CD4-positive, alpha-beta T cell (primary cell): Measurements from ENCODE around the gene SIL1. TPM values are rescaled to one million over a fixed set of nuclear protein-coding genes. Genes with fewer than 3 reads are reported as not detected.

Experiments
- ATAC-seq: fragments of 200-7000 bp; cut with Tn5 transposase; one replicate; pipeline ENCODE4 v1.10.0; 2022; ENCODE audit warnings: mild to moderate bottlenecking; ENCODE audit not compliant: poor library complexity
- CTCF ChIA-PET: fragments of 350-600 bp; sonication (Branson Sonifier 250); formaldehyde crosslinking; loops from one replicate; lab custom pipeline; 2021; ENCODE audit warnings: antibody characterized with exemption, inconsistent platforms; lab: Charles Lee
- POLR2A ChIA-PET: fragments of 350-600 bp; sonication (Branson Sonifier 250); formaldehyde crosslinking; loops from one replicate; lab custom pipeline; 2021; ENCODE audit warnings: antibody characterized with exemption, inconsistent platforms; lab: Charles Lee
- DNase-seq, 14 experiments: peaks; one replicate each; pipeline ENCODE4 v3.0.0-alpha.2; 2013 to 2020; ENCODE audit warnings: mixed read lengths in 2 of 14
- H3K27ac ChIP-seq, 2 donors: one replicate each; pipeline versions ENCODE4 v1.5.1 to v1.7.0; 2013; ENCODE audit warnings: low read length in 2 of 2, low read depth in 1 of 2, mild to moderate bottlenecking in 1 of 2
- H3K27me3 ChIP-seq, 2 experiments: 1 replicate in 1 of 2; 2 replicates in 1 of 2; pipeline versions ENCODE4 v1.6.1 to v1.7.0; 2013; ENCODE audit warnings: low read length in 2 of 2, control low read depth in 1 of 2, mild to moderate bottlenecking in 1 of 2, moderate library complexity in 1 of 2; ENCODE audit not compliant: insufficient read depth in 2 of 2, control insufficient read depth in 1 of 2
- H3K36me3 ChIP-seq: one replicate; pipeline ENCODE4 v1.6.1; 2013; ENCODE audit warnings: low read length, control low read depth; ENCODE audit not compliant: insufficient read depth
- H3K4me1 ChIP-seq: one replicate; pipeline ENCODE4 v1.6.1; 2013; ENCODE audit warnings: low read length, control low read depth; ENCODE audit not compliant: insufficient read depth
- H3K4me3 ChIP-seq: one replicate; pipeline ENCODE4 v1.5.1; 2013; ENCODE audit warnings: mild to moderate bottlenecking, low read length, moderate library complexity
- H3K9me3 ChIP-seq, 2 experiments: 1 replicate in 1 of 2; 2 replicates in 1 of 2; pipeline versions ENCODE4 v1.6.1 to v1.7.0; 2013; ENCODE audit warnings: low read length in 2 of 2, mild to moderate bottlenecking in 2 of 2, control low read depth in 1 of 2, moderate library complexity in 1 of 2; ENCODE audit not compliant: control insufficient read depth in 1 of 2, insufficient read depth in 1 of 2
- H3K27ac Mint-ChIP-seq: one replicate; pipeline ENCODE4 v1.8.0; 2020; ENCODE audit warnings: mixed read lengths
- H3K27me3 Mint-ChIP-seq: one replicate; pipeline ENCODE4 v1.8.0; 2021; ENCODE audit warnings: mixed read lengths
- H3K36me3 Mint-ChIP-seq: one replicate; pipeline ENCODE4 v1.8.0; 2021; ENCODE audit warnings: low read depth, mixed read lengths
- H3K4me1 Mint-ChIP-seq: one replicate; pipeline ENCODE4 v1.8.0; 2021; ENCODE audit warnings: low read depth, mixed read lengths
- H3K4me3 Mint-ChIP-seq: one replicate; pipeline ENCODE4 v1.8.0; 2020; ENCODE audit warnings: mild to moderate bottlenecking, mixed read lengths
- H3K9me3 Mint-ChIP-seq: one replicate; pipeline ENCODE4 v1.8.0; 2020; ENCODE audit warnings: mixed read lengths
- CTCF ChIP-seq: fragments of 200-600 bp; IDR thresholded peaks from one replicate; pipeline ENCODE4 v1.8.0; 2022; ENCODE audit warnings: antibody characterized with exemption, mild to moderate bottlenecking
- intact Hi-C, 2 experiments: fragments of 100-400 bp; cut with DNase I in 1 of 2; cut with micrococcal nuclease in 1 of 2; formaldehyde crosslinking; loops; one replicate each; pipeline versions ENCODE4 v1.15.1 to v1.9.0; 2023 to 2025; cut with DNase I, micrococcal nuclease
- total RNA-seq, 174 experiments: library from RNA in 2 of 174; stranded (reverse) in 2 of 174; gene quantifications; one replicate each; pipeline ENCODE4 v1.2.3 and lab custom pipeline; 2021 to 2026

Gene SIL1
- total RNA-seq, 2 experiments from 2014 or later: 5.6 to 9.2 TPM

DNA sequence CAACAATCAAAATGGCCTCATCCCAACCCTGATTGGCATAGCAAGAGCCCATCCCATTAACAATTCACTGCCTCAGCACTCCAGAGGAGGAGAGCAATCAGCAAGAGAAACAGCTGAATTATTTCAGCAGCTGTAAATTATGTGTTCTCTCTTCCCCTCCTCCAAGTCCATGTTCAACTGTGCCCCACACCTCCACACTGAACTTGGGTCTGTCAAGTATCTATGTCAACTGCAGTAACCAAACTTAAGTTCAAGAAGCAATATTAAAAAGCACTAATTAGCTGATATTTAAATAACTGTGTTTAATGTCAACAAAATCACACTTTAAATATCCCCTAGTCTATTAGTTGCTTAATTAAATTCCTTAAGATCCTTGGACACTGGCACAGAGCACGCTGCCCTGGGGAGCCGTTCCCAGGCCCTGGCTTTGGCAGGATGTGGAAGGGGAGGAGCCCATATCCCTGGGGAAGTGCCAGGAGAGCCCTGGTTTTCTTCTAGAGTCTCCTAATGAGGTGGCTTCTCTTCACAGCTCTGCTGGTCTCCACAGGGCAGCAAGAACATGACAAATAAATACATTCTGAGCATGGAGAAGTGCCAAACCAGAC lies 50.6 kb downstream of the SIL1 start:
- Mint-ChIP-seq H3K27ac (no peak overlapping the region), H3K27me3 (no peaks in the 10 kb centered on the region), H3K4me3 (no peak overlapping the region), H3K36me3 (no peaks in the 10 kb centered on the region), H3K9me3 (no peaks in the 10 kb centered on the region), H3K4me1 (no peaks in the 10 kb centered on the region)
- ChIA-PET POLR2A (no interaction called here), CTCF (interaction anchor here (1.0 kb wide), 1 partner anchor 14 kb away, joined by 3 read pairs; no protein-coding TSS in a partner anchor)
- no peak for ATAC-seq
- H3K27me3 ChIP-seq: no peaks in the 10 kb centered on the region
- H3K4me1 ChIP-seq: no peaks in the 10 kb centered on the region
- no peak overlapping the region for H3K27ac ChIP-seq
- no peak for TF ChIP-seq CTCF
- H3K4me3 ChIP-seq: no peak overlapping the region
- H3K9me3 ChIP-seq: no peaks in the 10 kb centered on the region
- DNase-seq: no peak
- no peaks in the 10 kb centered on the region for H3K36me3 ChIP-seq
- intact Hi-C loops: no loop called here

- Histone ChIP-seq H3K27ac (no peak overlapping the region), H3K9me3 (no peaks in the 10 kb centered on the region), H3K36me3 (no peaks in the 10 kb centered on the region), H3K27me3 (no peaks in the 10 kb centered on the region), H3K4me1 (no peaks in the 10 kb centered on the region), H3K4me3 (no peak overlapping the region)
- no peak overlapping the region for H3K4me3 Mint-ChIP-seq
- DNase-seq (no peak), ATAC-seq (no peak)
- H3K9me3 Mint-ChIP-seq: no peaks in the 10 kb centered on the region
- no peaks in the 10 kb centered on the region for H3K27me3 Mint-ChIP-seq
- H3K4me1 Mint-ChIP-seq: no peaks in the 10 kb centered on the region
- H3K36me3 Mint-ChIP-seq: no peaks in the 10 kb centered on the region
- CTCF ChIA-PET: interaction anchor here (1.0 kb wide), 1 partner anchor 15 kb away, joined by 3 read pairs; no protein-coding TSS in a partner anchor
- H3K27ac Mint-ChIP-seq: no peak overlapping the region
- intact Hi-C loops: no loop called here
- no peak for TF ChIP-seq CTCF
- POLR2A ChIA-PET: no interaction called here
These were observed 51.2 kb downstream of the SIL1 start for GRCh38 chr5:139146809-139147482.

- ChIA-PET POLR2A (no interaction called here), CTCF (interaction anchor here (1.0 kb wide), 1 partner anchor 86 kb away, joined by 3 read pairs; no protein-coding TSS in a partner anchor)
- intact Hi-C loops: no loop called here
- Mint-ChIP-seq H3K4me1 (no peaks in the 10 kb centered on the region), H3K36me3 (no peaks in the 10 kb centered on the region), H3K27me3 (no peaks in the 10 kb centered on the region), H3K27ac (no peak overlapping the region), H3K9me3 (no peaks in the 10 kb centered on the region), H3K4me3 (no peak overlapping the region)
- no peak for TF ChIP-seq CTCF
- Histone ChIP-seq H3K27ac (no peak overlapping the region), H3K4me1 (no peaks in the 10 kb centered on the region), H3K4me3 (no peak overlapping the region), H3K27me3 (no peaks in the 10 kb centered on the region), H3K9me3 (no peaks in the 10 kb centered on the region), H3K36me3 (no peaks in the 10 kb centered on the region)
- DNase-seq: no peak
- ATAC-seq: no peak
These were observed 56.5 kb downstream of the SIL1 start for GRCh38 chr5:139141446-139142204.
